Measurements from ENCODE around the gene CMTM8.

Gene CMTM8

GRCh38 chr3:32274306-32274705 lies 35.8 kb downstream of the CMTM8 start:
- Histone ChIP-seq H3K27ac (ENCODE audit: insufficient read depth, low read depth, low read length, poor library complexity, severe bottlenecking) (no peak overlapping the region), H3K4me3 (ENCODE audit: insufficient read depth, low read depth, low read length) (no peak overlapping the region), H3K27me3 (ENCODE audit: control insufficient read depth, insufficient read depth, low read length, poor library complexity, severe bottlenecking) (no peaks in the 10 kb centered on the region), H3K36me3 (ENCODE audit: control insufficient read depth, insufficient read depth, low read length) (no peaks in the 10 kb centered on the region), H3K9me3 (ENCODE audit: control insufficient read depth, low read length) (no peaks in the 10 kb centered on the region), H3K4me1 (ENCODE audit: control insufficient read depth, insufficient read depth, low read length) (no peaks in the 10 kb centered on the region)
- WGBS, 2 experiments: 93% methylated on average over 1 of the region's 1 CpG; no CpG with 5 or more reads in 1 of the 2 experiments

GRCh38 chr3:32275506-32275905 lies 37.0 kb downstream of the CMTM8 start:
- WGBS, 2 experiments: 95 to 96% methylated on average over 4 of the region's 4 CpGs
- H3K27ac ChIP-seq (ENCODE audit: insufficient read depth, low read depth, low read length, poor library complexity, severe bottlenecking): no peak overlapping the region
- H3K4me3 ChIP-seq (ENCODE audit: insufficient read depth, low read depth, low read length): no peak overlapping the region
- no peaks in the 10 kb centered on the region for H3K27me3 ChIP-seq (ENCODE audit: control insufficient read depth, insufficient read depth, low read length, poor library complexity, severe bottlenecking)
- no peaks in the 10 kb centered on the region for H3K9me3 ChIP-seq (ENCODE audit: control insufficient read depth, low read length)
- no peaks in the 10 kb centered on the region for H3K36me3 ChIP-seq (ENCODE audit: control insufficient read depth, insufficient read depth, low read length)
- no peaks in the 10 kb centered on the region for H3K4me1 ChIP-seq (ENCODE audit: control insufficient read depth, insufficient read depth, low read length)

GRCh38 chr3:32276279-32276841 lies 37.9 kb downstream of the CMTM8 start:
- WGBS, 2 experiments: 91 to 94% methylated on average over 4 of the region's 4 CpGs
- H3K36me3 ChIP-seq (ENCODE audit: control insufficient read depth, insufficient read depth, low read length): no peaks in the 10 kb centered on the region
- H3K27ac ChIP-seq (ENCODE audit: insufficient read depth, low read depth, low read length, poor library complexity, severe bottlenecking): no peak overlapping the region
- H3K4me3 ChIP-seq (ENCODE audit: insufficient read depth, low read depth, low read length): no peak overlapping the region
- H3K4me1 ChIP-seq (ENCODE audit: control insufficient read depth, insufficient read depth, low read length): no peaks in the 10 kb centered on the region
- H3K27me3 ChIP-seq (ENCODE audit: control insufficient read depth, insufficient read depth, low read length, poor library complexity, severe bottlenecking): no peaks in the 10 kb centered on the region
- H3K9me3 ChIP-seq (ENCODE audit: control insufficient read depth, low read length): no peaks in the 10 kb centered on the region

- Histone ChIP-seq H3K9me3 (ENCODE audit: control insufficient read depth, low read length) (no peaks in the 10 kb centered on the region), H3K27ac (ENCODE audit: insufficient read depth, low read depth, low read length, poor library complexity, severe bottlenecking) (no peak overlapping the region), H3K4me3 (ENCODE audit: insufficient read depth, low read depth, low read length) (no peak overlapping the region), H3K36me3 (ENCODE audit: control insufficient read depth, insufficient read depth, low read length) (no peaks in the 10 kb centered on the region), H3K27me3 (ENCODE audit: control insufficient read depth, insufficient read depth, low read length, poor library complexity, severe bottlenecking) (no peaks in the 10 kb centered on the region), H3K4me1 (ENCODE audit: control insufficient read depth, insufficient read depth, low read length) (no peaks in the 10 kb centered on the region)
- 71 to 73% methylated on average over 2 of the region's 2 CpGs for WGBS, 2 experiments
Observed at GRCh38 chr3:32278714-32279113, 40.2 kb downstream of the CMTM8 start.

GRCh38 chr3:32280262-32280910 lies 41.9 kb downstream of the CMTM8 start:
- 88 to 89% methylated on average over 6 of the region's 6 CpGs for WGBS, 2 experiments
- Histone ChIP-seq H3K27ac (ENCODE audit: insufficient read depth, low read depth, low read length, poor library complexity, severe bottlenecking) (no peak overlapping the region), H3K4me3 (ENCODE audit: insufficient read depth, low read depth, low read length) (no peak overlapping the region), H3K4me1 (ENCODE audit: control insufficient read depth, insufficient read depth, low read length) (no peaks in the 10 kb centered on the region), H3K9me3 (ENCODE audit: control insufficient read depth, low read length) (no peaks in the 10 kb centered on the region), H3K36me3 (ENCODE audit: control insufficient read depth, insufficient read depth, low read length) (no peaks in the 10 kb centered on the region), H3K27me3 (ENCODE audit: control insufficient read depth, insufficient read depth, low read length, poor library complexity, severe bottlenecking) (no peaks in the 10 kb centered on the region)

- H3K27ac ChIP-seq (ENCODE audit: insufficient read depth, low read depth, low read length, poor library complexity, severe bottlenecking): no peak overlapping the region
- H3K27me3 ChIP-seq (ENCODE audit: control insufficient read depth, insufficient read depth, low read length, poor library complexity, severe bottlenecking): no peaks in the 10 kb centered on the region
- H3K9me3 ChIP-seq (ENCODE audit: control insufficient read depth, low read length): no peaks in the 10 kb centered on the region
- no peaks in the 10 kb centered on the region for H3K36me3 ChIP-seq (ENCODE audit: control insufficient read depth, insufficient read depth, low read length)
- 94% methylated on average over 2 of the region's 2 CpGs for WGBS, 2 experiments
- H3K4me1 ChIP-seq (ENCODE audit: control insufficient read depth, insufficient read depth, low read length): no peaks in the 10 kb centered on the region
- H3K4me3 ChIP-seq (ENCODE audit: insufficient read depth, low read depth, low read length): no peak overlapping the region
Observed at GRCh38 chr3:32281570-32282106, 43.2 kb downstream of the CMTM8 start.

GRCh38 chr3:32282578-32283154 lies 44.2 kb downstream of the CMTM8 start:
- H3K36me3 ChIP-seq (ENCODE audit: control insufficient read depth, insufficient read depth, low read length): no peaks in the 10 kb centered on the region
- WGBS, 2 experiments: 85 to 96% methylated on average over 3 of the region's 4 CpGs
- H3K27ac ChIP-seq (ENCODE audit: insufficient read depth, low read depth, low read length, poor library complexity, severe bottlenecking): no peak overlapping the region
- H3K9me3 ChIP-seq (ENCODE audit: control insufficient read depth, low read length): no peaks in the 10 kb centered on the region
- no peak overlapping the region for H3K4me3 ChIP-seq (ENCODE audit: insufficient read depth, low read depth, low read length)
- no peaks in the 10 kb centered on the region for H3K4me1 ChIP-seq (ENCODE audit: control insufficient read depth, insufficient read depth, low read length)
- H3K27me3 ChIP-seq (ENCODE audit: control insufficient read depth, insufficient read depth, low read length, poor library complexity, severe bottlenecking): no peaks in the 10 kb centered on the region

- H3K4me3 ChIP-seq (ENCODE audit: insufficient read depth, low read depth, low read length): no peak overlapping the region
- no peaks in the 10 kb centered on the region for H3K4me1 ChIP-seq (ENCODE audit: control insufficient read depth, insufficient read depth, low read length)
- no peak overlapping the region for H3K27ac ChIP-seq (ENCODE audit: insufficient read depth, low read depth, low read length, poor library complexity, severe bottlenecking)
- H3K9me3 ChIP-seq (ENCODE audit: control insufficient read depth, low read length): no peaks in the 10 kb centered on the region
- 90% methylated on average over 14 of the region's 14 CpGs for WGBS, 2 experiments
- H3K36me3 ChIP-seq (ENCODE audit: control insufficient read depth, insufficient read depth, low read length): no peaks in the 10 kb centered on the region
- no peaks in the 10 kb centered on the region for H3K27me3 ChIP-seq (ENCODE audit: control insufficient read depth, insufficient read depth, low read length, poor library complexity, severe bottlenecking)
Observed at GRCh38 chr3:32283304-32283703, 44.8 kb downstream of the CMTM8 start.

GRCh38 chr3:32284443-32285212 lies 46.1 kb downstream of the CMTM8 start:
- no peak overlapping the region for H3K4me3 ChIP-seq (ENCODE audit: insufficient read depth, low read depth, low read length)
- no peaks in the 10 kb centered on the region for H3K4me1 ChIP-seq (ENCODE audit: control insufficient read depth, insufficient read depth, low read length)
- no peaks in the 10 kb centered on the region for H3K9me3 ChIP-seq (ENCODE audit: control insufficient read depth, low read length)
- 93 to 98% methylated on average over 6 of the region's 6 CpGs for WGBS, 2 experiments
- H3K27me3 ChIP-seq (ENCODE audit: control insufficient read depth, insufficient read depth, low read length, poor library complexity, severe bottlenecking): no peaks in the 10 kb centered on the region
- H3K36me3 ChIP-seq (ENCODE audit: control insufficient read depth, insufficient read depth, low read length): no peaks in the 10 kb centered on the region
- H3K27ac ChIP-seq (ENCODE audit: insufficient read depth, low read depth, low read length, poor library complexity, severe bottlenecking): no peak overlapping the region

GRCh38 chr3:32285891-32286290 lies 47.4 kb downstream of the CMTM8 start:
- H3K4me3 ChIP-seq (ENCODE audit: insufficient read depth, low read depth, low read length): no peak overlapping the region
- H3K27me3 ChIP-seq (ENCODE audit: control insufficient read depth, insufficient read depth, low read length, poor library complexity, severe bottlenecking): no peaks in the 10 kb centered on the region
- H3K27ac ChIP-seq (ENCODE audit: insufficient read depth, low read depth, low read length, poor library complexity, severe bottlenecking): no peak overlapping the region
- no peaks in the 10 kb centered on the region for H3K9me3 ChIP-seq (ENCODE audit: control insufficient read depth, low read length)
- no peaks in the 10 kb centered on the region for H3K36me3 ChIP-seq (ENCODE audit: control insufficient read depth, insufficient read depth, low read length)
- H3K4me1 ChIP-seq (ENCODE audit: control insufficient read depth, insufficient read depth, low read length): no peaks in the 10 kb centered on the region
- 88 to 94% methylated on average over 6 to 8 of the region's 8 CpGs for WGBS, 2 experiments

Measured in ectodermal cell (in vitro differentiated cells).